Trophoblast cell (in vitro differentiated cells and primary cell): ENCODE measurements around the gene XIRP1.

ENCODE experiments used
- DNase-seq, 2 donors: peaks; one replicate each; pipeline ENCODE4 v3.0.0-alpha.2; 2016
- H2AFZ ChIP-seq: 2 replicates; pipeline ENCODE4 v1.6.1; 2013; ENCODE audit warnings: low read length, moderate library complexity, mild to moderate bottlenecking; ENCODE audit not compliant: insufficient read depth, poor library complexity
- H2AK5ac ChIP-seq: 2 replicates; pipeline ENCODE4 v1.6.1; 2013; ENCODE audit warnings: mild to moderate bottlenecking, low read length
- H2BK120ac ChIP-seq: 2 replicates; pipeline ENCODE4 v1.6.1; 2013; ENCODE audit warnings: low read length, mild to moderate bottlenecking, moderate library complexity; ENCODE audit not compliant: insufficient read depth, poor library complexity
- H2BK12ac ChIP-seq: 2 replicates; pipeline ENCODE4 v1.6.1; 2013; ENCODE audit warnings: mild to moderate bottlenecking, low read length, moderate library complexity
- H2BK5ac ChIP-seq: 2 replicates; pipeline ENCODE4 v1.6.1; 2013; ENCODE audit warnings: low read length, low read depth, moderate library complexity, mild to moderate bottlenecking; ENCODE audit not compliant: poor library complexity
- H3K14ac ChIP-seq: 2 replicates; pipeline ENCODE4 v1.6.1; 2013; ENCODE audit warnings: mild to moderate bottlenecking, low read length
- H3K18ac ChIP-seq: 2 replicates; pipeline ENCODE4 v1.6.1; 2013; ENCODE audit warnings: mild to moderate bottlenecking, low read length
- H3K23ac ChIP-seq: 2 replicates; pipeline ENCODE4 v1.6.1; 2013; ENCODE audit warnings: low read length
- H3K27ac ChIP-seq: 2 replicates; pipeline ENCODE4 v1.5.1; 2013; ENCODE audit warnings: low read depth, mild to moderate bottlenecking, inconsistent platforms, low read length, moderate library complexity
- H3K27me3 ChIP-seq: 2 replicates; pipeline ENCODE4 v1.6.1; 2013; ENCODE audit warnings: inconsistent platforms, mild to moderate bottlenecking, low read length, moderate library complexity; ENCODE audit not compliant: insufficient read depth
- H3K36me3 ChIP-seq, 2 experiments: 1 replicate in 1 of 2; 2 replicates in 1 of 2; pipeline ENCODE4 v1.6.1; 2013; ENCODE audit warnings: low read length in 2 of 2, mild to moderate bottlenecking in 2 of 2, moderate library complexity in 1 of 2; ENCODE audit not compliant: insufficient read depth in 2 of 2, control insufficient read depth in 1 of 2
- H3K4ac ChIP-seq: 2 replicates; pipeline ENCODE4 v1.6.1; 2013; ENCODE audit warnings: low read depth, mild to moderate bottlenecking, low read length, moderate library complexity
- H3K4me1 ChIP-seq, 2 experiments: 1 replicate in 1 of 2; 2 replicates in 1 of 2; pipeline ENCODE4 v1.6.1; 2013; ENCODE audit warnings: low read length in 2 of 2, mild to moderate bottlenecking in 2 of 2, moderate library complexity in 1 of 2; ENCODE audit not compliant: insufficient read depth in 2 of 2, control insufficient read depth in 1 of 2
- H3K4me2 ChIP-seq: 2 replicates; pipeline ENCODE4 v1.6.1; 2013; ENCODE audit warnings: inconsistent platforms, mild to moderate bottlenecking, low read length, moderate library complexity
- H3K4me3 ChIP-seq: 2 replicates; pipeline ENCODE4 v1.5.1; 2013; ENCODE audit warnings: mild to moderate bottlenecking, low read depth, low read length, inconsistent platforms
- H3K79me1 ChIP-seq: one replicate; pipeline ENCODE4 v1.6.1; 2013; ENCODE audit warnings: low read length
- H3K79me2 ChIP-seq: 2 replicates; pipeline ENCODE4 v1.6.1; 2013; ENCODE audit warnings: low read length, mild to moderate bottlenecking; ENCODE audit not compliant: control insufficient read depth, insufficient read depth, poor library complexity
- H3K9ac ChIP-seq: 2 replicates; pipeline ENCODE4 v1.6.1; 2013; ENCODE audit warnings: mild to moderate bottlenecking, low read length
- H3K9me3 ChIP-seq: 2 replicates; pipeline ENCODE4 v1.6.1; 2013; ENCODE audit warnings: low read depth, mild to moderate bottlenecking, control low read depth, inconsistent platforms, low read length; ENCODE audit not compliant: insufficient read depth
- H4K12ac ChIP-seq: 2 replicates; pipeline ENCODE4 v1.6.1; 2013; ENCODE audit warnings: low read depth, mild to moderate bottlenecking, low read length, moderate library complexity
- H4K8ac ChIP-seq: 2 replicates; pipeline ENCODE4 v1.6.1; 2013; ENCODE audit warnings: low read depth, mild to moderate bottlenecking, low read length, moderate library complexity
- H4K91ac ChIP-seq: one replicate; pipeline ENCODE4 v1.6.1; 2013; ENCODE audit warnings: low read depth, mild to moderate bottlenecking, low read length, moderate library complexity
- WGBS: extraction: QIAGEN DNeasy Blood & Tissue Kit; methylation state at CpG from one replicate; pipeline ENCODE4 v1.1.7; 2013; ENCODE audit warnings: missing lambda C conversion rate; ENCODE audit not compliant: insufficient read length, insufficient coverage; ENCODE audit errors: extremely low coverage; 5-methylcytosine and 5-hydroxymethylcytosine counted together

Gene XIRP1

DNA sequence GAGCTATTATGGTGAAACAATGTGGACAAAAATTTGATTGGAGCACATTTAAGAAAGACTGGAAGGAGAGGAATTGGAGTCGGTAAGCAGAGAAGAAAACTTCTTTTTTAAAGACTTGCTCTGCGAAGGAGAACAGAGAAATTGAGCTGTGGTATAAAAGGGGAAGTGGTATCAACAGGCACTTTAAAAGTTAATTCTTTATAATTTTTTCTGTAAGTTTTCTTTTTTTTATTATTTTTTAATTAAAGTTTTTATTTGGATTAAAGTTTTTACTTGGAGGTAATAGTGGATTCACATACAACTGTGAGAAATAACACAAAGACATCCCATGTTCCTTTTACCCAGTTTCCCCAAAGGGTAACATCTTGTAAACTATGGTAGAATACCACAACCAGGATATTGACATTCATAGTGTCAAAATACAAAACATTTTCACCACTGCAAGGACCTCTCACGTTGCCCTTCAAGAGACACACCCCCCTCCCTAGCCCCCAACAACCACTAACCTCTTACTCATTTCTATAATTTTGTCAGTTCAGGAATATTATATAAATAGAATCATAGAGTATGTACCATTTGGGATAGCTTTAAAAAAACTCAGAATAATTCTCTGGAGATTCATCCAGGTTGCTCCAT lies 33.8 kb upstream of the XIRP1 start:
- no peak for DNase-seq
- no peaks in the 10 kb centered on the region for H3K36me3 ChIP-seq
- H3K4ac ChIP-seq = no peak overlapping the region
- no peak overlapping the region for H4K8ac ChIP-seq
- H3K79me1 ChIP-seq = no peaks in the 10 kb centered on the region
- no peak overlapping the region for H2BK12ac ChIP-seq
- no peak overlapping the region for H3K4me2 ChIP-seq
- no peaks in the 10 kb centered on the region for H3K9me3 ChIP-seq
- no peak overlapping the region for H3K14ac ChIP-seq
- no peak overlapping the region for H2AK5ac ChIP-seq
- no peaks in the 10 kb centered on the region for H3K79me2 ChIP-seq
- H2AFZ ChIP-seq = no peak overlapping the region
- no peak overlapping the region for H4K91ac ChIP-seq
- H3K27me3 ChIP-seq = no peaks in the 10 kb centered on the region
- no peak overlapping the region for H4K12ac ChIP-seq
- no peak overlapping the region for H2BK120ac ChIP-seq
- no peak overlapping the region for H3K18ac ChIP-seq
- no CpG with 5 or more reads among the region's 3 CpGs for WGBS
- no peaks in the 10 kb centered on the region for H3K4me1 ChIP-seq
- H3K23ac ChIP-seq = no peak overlapping the region
- H3K9ac ChIP-seq = no peak overlapping the region
- no peak overlapping the region for H2BK5ac ChIP-seq
- no peak overlapping the region for H3K4me3 ChIP-seq
- H3K27ac ChIP-seq = no peak overlapping the region

DNA sequence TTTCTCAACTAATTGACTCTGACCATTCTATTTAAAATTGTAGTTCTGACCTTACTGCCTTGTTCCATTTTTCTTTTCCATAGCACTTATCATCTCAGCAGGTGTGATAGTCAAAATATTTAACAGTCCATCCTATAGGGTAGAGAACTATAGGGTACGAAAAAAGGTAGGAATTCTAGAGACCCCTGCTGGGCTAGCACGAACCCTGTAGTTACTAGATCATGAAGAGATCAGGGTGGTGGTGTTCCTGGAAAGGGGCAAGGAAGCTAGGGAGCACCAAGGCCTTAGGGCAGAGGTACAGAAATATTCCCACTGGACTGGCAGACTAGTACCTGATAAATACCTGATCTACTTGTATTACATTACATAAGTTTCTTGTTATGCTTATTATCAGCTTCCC lies 31.9 kb upstream of the XIRP1 start:
- H3K9me3 ChIP-seq = no peaks in the 10 kb centered on the region
- H3K4me1 ChIP-seq = peaks cover 5% of the 10 kb centered on the region in 2 experiments
- no peak overlapping the region for H3K14ac ChIP-seq
- H3K36me3 ChIP-seq = no peaks in the 10 kb centered on the region
- H4K91ac ChIP-seq = no peak overlapping the region
- peaks cover 2% of the 10 kb centered on the region for H3K79me2 ChIP-seq
- no peak overlapping the region for H3K23ac ChIP-seq
- no peak overlapping the region for H3K18ac ChIP-seq
- no peak overlapping the region for H3K27ac ChIP-seq
- no peak overlapping the region for H3K4me2 ChIP-seq
- H2BK12ac ChIP-seq = no peak overlapping the region
- no peaks in the 10 kb centered on the region for H3K27me3 ChIP-seq
- no peak overlapping the region for H2AK5ac ChIP-seq
- WGBS = no CpG with 5 or more reads among the region's 2 CpGs
- H3K79me1 ChIP-seq = peaks cover 3% of the 10 kb centered on the region
- no peak overlapping the region for H4K12ac ChIP-seq
- H3K4ac ChIP-seq = no peak overlapping the region
- no peak overlapping the region for H4K8ac ChIP-seq
- no peak overlapping the region for H2AFZ ChIP-seq
- no peak overlapping the region for H3K9ac ChIP-seq
- H2BK5ac ChIP-seq = no peak overlapping the region
- DNase-seq = no peak
- no peak overlapping the region for H3K4me3 ChIP-seq
- no peak overlapping the region for H2BK120ac ChIP-seq

GRCh38 chr3:39222939-39223338 lies 30.5 kb upstream of the XIRP1 start:
- H3K23ac ChIP-seq = no peak overlapping the region
- H3K4me1 ChIP-seq = peaks cover 5% of the 10 kb centered on the region in 2 experiments
- no peak overlapping the region for H4K8ac ChIP-seq
- H3K79me1 ChIP-seq = peaks cover 3% of the 10 kb centered on the region
- H3K14ac ChIP-seq = no peak overlapping the region
- no peak overlapping the region for H4K91ac ChIP-seq
- H2BK120ac ChIP-seq = no peak overlapping the region
- H3K79me2 ChIP-seq = peaks cover 2% of the 10 kb centered on the region
- H2BK5ac ChIP-seq = no peak overlapping the region
- H2BK12ac ChIP-seq = no peak overlapping the region
- no peak overlapping the region for H3K4me3 ChIP-seq
- H3K27me3 ChIP-seq = no peaks in the 10 kb centered on the region
- H3K27ac ChIP-seq = no peak overlapping the region
- no peak for DNase-seq
- H2AFZ ChIP-seq = no peak overlapping the region
- H3K36me3 ChIP-seq = no peaks in the 10 kb centered on the region
- no peak overlapping the region for H2AK5ac ChIP-seq
- H4K12ac ChIP-seq = no peak overlapping the region
- H3K9me3 ChIP-seq = no peaks in the 10 kb centered on the region
- no peak overlapping the region for H3K9ac ChIP-seq
- H3K4ac ChIP-seq = no peak overlapping the region
- no peak overlapping the region for H3K4me2 ChIP-seq
- H3K18ac ChIP-seq = no peak overlapping the region
- WGBS = no CpG with 5 or more reads among the region's 2 CpGs

DNA sequence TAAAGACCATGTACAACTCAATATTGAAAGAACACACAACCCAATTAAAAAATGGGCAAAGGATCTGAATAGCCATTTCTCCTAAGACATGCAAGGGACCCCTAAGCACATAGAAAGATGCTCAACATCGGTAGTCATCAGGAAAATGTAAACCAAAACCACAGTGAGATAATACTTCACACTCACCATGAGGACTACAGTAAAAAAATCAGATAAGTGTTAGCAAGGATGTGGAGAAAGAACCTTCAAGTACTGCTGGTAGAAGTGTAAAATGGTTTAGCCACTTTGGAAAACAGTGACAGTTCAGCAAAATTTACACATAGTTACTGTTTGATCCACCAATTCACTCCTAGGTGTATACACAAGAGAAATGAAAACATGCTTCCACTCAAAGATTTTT lies 30.1 kb upstream of the XIRP1 start:
- no CpG with 5 or more reads among the region's 1 CpG for WGBS
- H3K9me3 ChIP-seq = no peaks in the 10 kb centered on the region
- H3K18ac ChIP-seq = no peak overlapping the region
- no peak for DNase-seq
- no peaks in the 10 kb centered on the region for H3K36me3 ChIP-seq
- no peak overlapping the region for H3K4me2 ChIP-seq
- H3K14ac ChIP-seq = no peak overlapping the region
- H3K27me3 ChIP-seq = no peaks in the 10 kb centered on the region
- H3K79me1 ChIP-seq = peaks cover 3% of the 10 kb centered on the region
- H4K12ac ChIP-seq = no peak overlapping the region
- H3K4me3 ChIP-seq = no peak overlapping the region
- H3K9ac ChIP-seq = no peak overlapping the region
- no peak overlapping the region for H2AFZ ChIP-seq
- no peak overlapping the region for H3K23ac ChIP-seq
- H3K79me2 ChIP-seq = peaks cover 2% of the 10 kb centered on the region
- H2BK120ac ChIP-seq = no peak overlapping the region
- H2BK12ac ChIP-seq = no peak overlapping the region
- H4K91ac ChIP-seq = no peak overlapping the region
- H3K4me1 ChIP-seq = peaks cover 5% of the 10 kb centered on the region in 2 experiments
- no peak overlapping the region for H2AK5ac ChIP-seq
- H3K27ac ChIP-seq = no peak overlapping the region
- no peak overlapping the region for H4K8ac ChIP-seq
- no peak overlapping the region for H2BK5ac ChIP-seq
- H3K4ac ChIP-seq = no peak overlapping the region
